Neural progenitor cell (in vitro differentiated cells): ENCODE data around the gene FKBP1A. TPM values are rescaled to one million over a fixed set of nuclear protein-coding genes. Genes with fewer than 3 reads are reported as not detected.

Experiments used
- DNase-seq: peaks from one replicate; pipeline ENCODE4 v3.0.0-alpha.2; 2016; ENCODE audit warnings: low spot score
- H2AFZ ChIP-seq: fragments of 200-600 bp; sonication (generic); replicated peaks from 2 replicates; pipeline ENCODE4 v1.6.1; 2016; ENCODE audit warnings: antibody characterized with exemption
- H3F3A ChIP-seq: fragments of 200-600 bp; sonication (generic); 2 replicates; pipeline ENCODE4 v1.6.1; 2016; ENCODE audit warnings: antibody characterized with exemption, low read depth
- H3K27ac ChIP-seq: fragments of 200-600 bp; sonication (generic); 2 replicates; pipeline ENCODE4 v1.5.1; 2016; ENCODE audit warnings: mild to moderate bottlenecking
- H3K27me3 ChIP-seq: fragments of 200-600 bp; sonication (generic); 2 replicates; pipeline ENCODE4 v1.6.1; 2016; ENCODE audit warnings: mild to moderate bottlenecking, moderate library complexity
- H3K36me3 ChIP-seq: fragments of 200-600 bp; sonication (generic); 2 replicates; pipeline ENCODE4 v1.5.1; 2016
- H3K4me1 ChIP-seq: fragments of 200-600 bp; sonication (generic); 2 replicates; pipeline ENCODE4 v1.6.1; 2016; ENCODE audit warnings: mixed run types
- H3K4me2 ChIP-seq: fragments of 200-600 bp; sonication (generic); 2 replicates; pipeline ENCODE4 v1.6.1; 2016
- H3K4me3 ChIP-seq: fragments of 200-600 bp; sonication (generic); 2 replicates; pipeline ENCODE4 v1.5.1; 2016
- H3K79me2 ChIP-seq: fragments of 200-600 bp; sonication (generic); 2 replicates; pipeline ENCODE4 v1.6.1; 2016; ENCODE audit warnings: low read depth
- H3K9ac ChIP-seq: fragments of 200-600 bp; sonication (generic); 2 replicates; pipeline ENCODE4 v1.6.1; 2016
- H3K9me3 ChIP-seq: fragments of 200-600 bp; sonication (generic); 2 replicates; pipeline ENCODE4 v1.5.1; 2016; ENCODE audit warnings: low read depth
- H4K20me1 ChIP-seq: fragments of 200-600 bp; sonication (generic); 2 replicates; pipeline ENCODE4 v1.6.1; 2016; ENCODE audit warnings: low read depth
- H3K27ac Mint-ChIP-seq: 3 replicates; pipeline ENCODE4 v1.8.0; 2021; ENCODE audit warnings: mixed read lengths
- H3K27me3 Mint-ChIP-seq: 2 replicates; pipeline ENCODE4 v1.8.0; 2022; ENCODE audit warnings: low read depth, mild to moderate bottlenecking, inconsistent platforms, moderate library complexity, mixed read lengths; ENCODE audit not compliant: insufficient read depth
- H3K36me3 Mint-ChIP-seq: 3 replicates; pipeline ENCODE4 v1.8.0; 2021; ENCODE audit warnings: mixed read lengths
- H3K4me1 Mint-ChIP-seq: 3 replicates; pipeline ENCODE4 v1.8.0; 2021; ENCODE audit warnings: mixed read lengths
- H3K4me3 Mint-ChIP-seq: 3 replicates; pipeline ENCODE4 v1.8.0; 2021; ENCODE audit warnings: mild to moderate bottlenecking, moderate library complexity, mixed read lengths
- H3K9me3 Mint-ChIP-seq: 3 replicates; pipeline ENCODE4 v1.8.0; 2020; ENCODE audit warnings: mixed read lengths
- CTCF ChIP-seq: fragments of 200-600 bp; sonication (generic); IDR thresholded peaks from 2 replicates; pipeline ENCODE4 v1.5.1; 2017; ENCODE audit warnings: antibody characterized with exemption, mild to moderate bottlenecking
- EZH2 ChIP-seq: fragments of 200-600 bp; sonication (generic); IDR thresholded peaks from 2 replicates; pipeline ENCODE4 v1.6.1; 2017; ENCODE audit warnings: antibody characterized with exemption, mild to moderate bottlenecking, moderate library complexity
- EZH2phosphoT487 ChIP-seq: fragments of 200-600 bp; sonication (generic); IDR thresholded peaks from 2 replicates; pipeline ENCODE4 v1.6.1; 2017; ENCODE audit warnings: antibody characterized with exemption
- total RNA-seq: library from RNA; depleted of rRNA; stranded (reverse); fragments of >200 nt; gene quantifications from 2 replicates; pipeline ENCODE4 v1.2.3, GENCODE V29; 2015; ENCODE audit warnings: low replicate concordance

FKBP1A gene
- total RNA-seq, 1 donor from 2014 or later = 128 TPM

- Histone ChIP-seq H3K4me3 (no peak overlapping the region), H3K27me3 (no peaks in the 10 kb centered on the region), H3K36me3 (no peaks in the 10 kb centered on the region), H3K4me2 (no peak overlapping the region), H3K27ac (no peak overlapping the region), H3F3A (no peaks in the 10 kb centered on the region), H3K79me2 (no peaks in the 10 kb centered on the region), H3K9ac (no peak overlapping the region), H2AFZ (no peak overlapping the region), H4K20me1 (no peaks in the 10 kb centered on the region), H3K9me3 (no peaks in the 10 kb centered on the region), H3K4me1 (no peaks in the 10 kb centered on the region)
- Mint-ChIP-seq H3K36me3 (no peaks in the 10 kb centered on the region), H3K27ac (no peak overlapping the region), H3K4me1 (peaks cover 4% of the 10 kb centered on the region), H3K9me3 (peaks cover 10% of the 10 kb centered on the region), H3K27me3 (peaks cover 5% of the 10 kb centered on the region), H3K4me3 (no peak overlapping the region)
- TF ChIP-seq CTCF (no peak), EZH2 (no peak), EZH2phosphoT487 (no peak)
- DNase-seq = no peak
These were observed 22.1 kb upstream of the FKBP1A start for GRCh38 chr20:1414982-1415381.

GRCh38 chr20:1405801-1406200 is 12.9 kb upstream of the FKBP1A start:
- H3K27ac ChIP-seq = no peak overlapping the region
- DNase-seq = no peak
- Mint-ChIP-seq H3K27me3 (no peaks in the 10 kb centered on the region), H3K4me1 (no peaks in the 10 kb centered on the region), H3K27ac (no peak overlapping the region), H3K36me3 (no peaks in the 10 kb centered on the region), H3K4me3 (no peak overlapping the region), H3K9me3 (peaks cover 4% of the 10 kb centered on the region)
- H3K4me2 ChIP-seq = no peak overlapping the region
- H2AFZ ChIP-seq = no peak overlapping the region
- no peaks in the 10 kb centered on the region for H3K36me3 ChIP-seq
- TF ChIP-seq CTCF (no peak), EZH2 (no peak), EZH2phosphoT487 (no peak)
- no peak overlapping the region for H3K9ac ChIP-seq
- H3K4me1 ChIP-seq = no peaks in the 10 kb centered on the region
- no peaks in the 10 kb centered on the region for H4K20me1 ChIP-seq
- peaks cover 8% of the 10 kb centered on the region for H3K27me3 ChIP-seq
- no peaks in the 10 kb centered on the region for H3F3A ChIP-seq
- no peak overlapping the region for H3K4me3 ChIP-seq
- no peaks in the 10 kb centered on the region for H3K79me2 ChIP-seq
- no peaks in the 10 kb centered on the region for H3K9me3 ChIP-seq

- no peak for DNase-seq
- Mint-ChIP-seq H3K4me3 (no peak overlapping the region), H3K4me1 (no peaks in the 10 kb centered on the region), H3K9me3 (no peaks in the 10 kb centered on the region), H3K27ac (no peak overlapping the region), H3K27me3 (no peaks in the 10 kb centered on the region), H3K36me3 (no peaks in the 10 kb centered on the region)
- no peak for TF ChIP-seq EZH2phosphoT487
- no peak for TF ChIP-seq CTCF
- no peak for TF ChIP-seq EZH2
- no peak overlapping the region for H3K9ac ChIP-seq
- H2AFZ ChIP-seq = no peak overlapping the region
- H3K4me3 ChIP-seq = no peak overlapping the region
- no peak overlapping the region for H3K27ac ChIP-seq
- H3K79me2 ChIP-seq = no peaks in the 10 kb centered on the region
- H3K4me2 ChIP-seq = no peak overlapping the region
- no peaks in the 10 kb centered on the region for H3K9me3 ChIP-seq
- no peaks in the 10 kb centered on the region for H4K20me1 ChIP-seq
- no peaks in the 10 kb centered on the region for H3K36me3 ChIP-seq
- H3K27me3 ChIP-seq = peaks cover 16% of the 10 kb centered on the region
- no peaks in the 10 kb centered on the region for H3K4me1 ChIP-seq
- H3F3A ChIP-seq = no peaks in the 10 kb centered on the region
These were observed 10.8 kb upstream of the FKBP1A start for GRCh38 chr20:1403624-1404023.

DNA sequence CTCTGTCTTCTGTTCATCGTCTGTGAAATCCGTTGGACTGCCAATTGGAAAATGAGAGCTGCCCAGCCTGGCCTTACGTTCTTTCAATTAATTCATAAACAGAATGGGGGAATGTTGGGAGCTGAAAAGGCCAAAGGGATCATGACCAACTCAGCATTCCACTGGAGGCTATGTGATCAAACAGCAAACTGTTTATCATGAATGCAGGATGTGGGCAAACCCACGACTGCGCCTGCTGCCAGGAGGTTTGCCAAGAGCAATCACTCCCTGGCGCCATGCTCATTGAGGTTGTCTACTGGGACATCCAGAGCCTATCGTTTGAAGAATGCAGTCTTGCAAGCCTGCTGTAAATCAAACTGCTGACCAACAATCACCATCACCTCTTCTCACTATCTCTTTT is 9.3 kb upstream of the FKBP1A start:
- Histone ChIP-seq H3F3A (no peaks in the 10 kb centered on the region), H3K4me3 (no peak overlapping the region), H3K27ac (no peak overlapping the region), H2AFZ (no peak overlapping the region), H3K4me1 (no peaks in the 10 kb centered on the region), H3K79me2 (no peaks in the 10 kb centered on the region), H3K9me3 (no peaks in the 10 kb centered on the region), H4K20me1 (no peaks in the 10 kb centered on the region), H3K27me3 (peaks cover 31% of the 10 kb centered on the region), H3K9ac (no peak overlapping the region), H3K36me3 (no peaks in the 10 kb centered on the region), H3K4me2 (no peak overlapping the region)
- TF ChIP-seq CTCF (no peak), EZH2 (no peak), EZH2phosphoT487 (no peak)
- no peak for DNase-seq
- Mint-ChIP-seq H3K36me3 (no peaks in the 10 kb centered on the region), H3K27me3 (no peaks in the 10 kb centered on the region), H3K4me3 (no peak overlapping the region), H3K4me1 (peaks cover 4% of the 10 kb centered on the region), H3K9me3 (no peaks in the 10 kb centered on the region), H3K27ac (no peak overlapping the region)
